Stimulated activated CD8-positive, alpha-beta memory T cell treated with anti-CD3 and anti-CD28 coated beads, Interleukin-12 subunit alpha, Interleukin-12 subunit beta, amount 100 ng/mL, for 1 hour (primary cell): ENCODE results near the gene TBX21.
"Not testable (repeated sequence)": the region's sequence is repeated elsewhere in the genome, so short reads cannot be mapped to it uniquely, and the experiment has no call there.

Experiments
- DNase-seq: peaks from one replicate; pipeline ENCODE4 v3.0.0-alpha.2; 2020; ENCODE audit warnings: low read depth

The TBX21 gene

GRCh38 chr17:47773649-47774048 lies 40.6 kb downstream of the TBX21 start:
- DNase-seq: not testable (repeated sequence)

- no peak for DNase-seq
Measured at GRCh38 chr17:47774331-47774730, 41.3 kb downstream of the TBX21 start.

- no peak for DNase-seq
Measured at GRCh38 chr17:47774987-47775580, 42.0 kb downstream of the TBX21 start.

GRCh38 chr17:47776330-47777197 lies 43.5 kb downstream of the TBX21 start:
- peak; percentile 30 for DNase-seq

GRCh38 chr17:47778184-47778635 lies 45.2 kb downstream of the TBX21 start:
- no peak for DNase-seq

- no peak for DNase-seq
Measured at GRCh38 chr17:47781397-47781796, 48.4 kb downstream of the TBX21 start.

GRCh38 chr17:47785538-47786123 lies 52.6 kb downstream of the TBX21 start:
- no peak for DNase-seq

GRCh38 chr17:47789611-47790561 lies 56.9 kb downstream of the TBX21 start:
- peak; percentile 16 for DNase-seq

- no peak for DNase-seq
Measured at GRCh38 chr17:47791025-47791424, 58.0 kb downstream of the TBX21 start.

GRCh38 chr17:47792457-47792856 lies 59.4 kb downstream of the TBX21 start:
- no peak for DNase-seq

GRCh38 chr17:47792979-47793378 lies 59.9 kb downstream of the TBX21 start:
- DNase-seq: no peak
